GM23338 (cell line): Measurements from ENCODE around the gene SH3RF3. TPM values are rescaled to one million over a fixed set of nuclear protein-coding genes. Genes with fewer than 3 reads are reported as not detected.

Source experiments
- ATAC-seq: fragments of 200-7000 bp; cut with Tn5 transposase; 3 replicates; pipeline ENCODE4 v1.9.1; 2020
- DNase-seq: peaks from one replicate; pipeline ENCODE4 v3.0.0-alpha.2; 2015; ENCODE audit warnings: low spot score
- H2AFZ ChIP-seq: fragments of 200-600 bp; sonication (generic); 2 replicates; pipeline ENCODE4 v1.8.0; 2016; ENCODE audit warnings: antibody characterized with exemption, mild to moderate bottlenecking, moderate library complexity
- H3F3A ChIP-seq: fragments of 200-600 bp; sonication (generic); replicated peaks from 2 replicates; pipeline ENCODE4 v1.8.0; 2017; ENCODE audit warnings: antibody characterized with exemption, mixed run types, low read depth
- H3K27ac ChIP-seq: fragments of 200-600 bp; sonication (generic); 2 replicates; pipeline ENCODE4 v1.6.1; 2016; ENCODE audit warnings: low read depth
- H3K27me3 ChIP-seq: fragments of 200-600 bp; sonication (generic); 2 replicates; pipeline ENCODE4 v1.8.0; 2016; ENCODE audit warnings: mild to moderate bottlenecking, mixed run types, moderate library complexity; ENCODE audit not compliant: insufficient read depth
- H3K36me3 ChIP-seq: fragments of 200-600 bp; sonication (generic); 2 replicates; pipeline ENCODE4 v1.8.0; 2016; ENCODE audit warnings: mild to moderate bottlenecking; ENCODE audit not compliant: insufficient read depth
- H3K4me1 ChIP-seq: fragments of 200-600 bp; sonication (generic); 2 replicates; pipeline ENCODE4 v1.8.0; 2016; ENCODE audit warnings: mild to moderate bottlenecking, moderate library complexity; ENCODE audit not compliant: insufficient read depth
- H3K4me2 ChIP-seq: fragments of 200-600 bp; sonication (generic); 2 replicates; pipeline ENCODE4 v1.7.1; 2017; ENCODE audit warnings: mixed run types
- H3K4me3 ChIP-seq: fragments of 200-600 bp; sonication (generic); 2 replicates; pipeline ENCODE4 v1.6.1; 2016; ENCODE audit warnings: mixed run types
- H3K79me2 ChIP-seq: fragments of 200-600 bp; sonication (generic); replicated peaks from 2 replicates; pipeline ENCODE4 v1.8.0; 2017; ENCODE audit warnings: mild to moderate bottlenecking; ENCODE audit not compliant: insufficient read depth
- H3K9me2 ChIP-seq: fragments of 200-600 bp; sonication (generic); 2 replicates; pipeline ENCODE4 v1.8.0; 2017; ENCODE audit not compliant: insufficient read depth
- H4K20me1 ChIP-seq: fragments of 200-600 bp; sonication (generic); replicated peaks from 2 replicates; pipeline ENCODE4 v1.8.0; 2017; ENCODE audit warnings: mild to moderate bottlenecking; ENCODE audit not compliant: insufficient read depth
- H3K27ac Mint-ChIP-seq: 2 replicates; pipeline ENCODE4 v1.8.0; 2020; ENCODE audit warnings: inconsistent platforms, mild to moderate bottlenecking, moderate library complexity, mixed read lengths
- H3K27me3 Mint-ChIP-seq: 3 replicates; pipeline ENCODE4 v1.8.0; 2022; ENCODE audit warnings: low read depth, mild to moderate bottlenecking, moderate library complexity, mixed read lengths, inconsistent platforms; ENCODE audit not compliant: insufficient read depth, poor library complexity
- H3K36me3 Mint-ChIP-seq: 3 replicates; pipeline ENCODE4 v1.8.0; 2021; ENCODE audit warnings: low read depth, mild to moderate bottlenecking, inconsistent platforms, moderate library complexity, mixed read lengths
- H3K4me1 Mint-ChIP-seq: 3 replicates; pipeline ENCODE4 v1.8.0; 2020; ENCODE audit warnings: mild to moderate bottlenecking, inconsistent platforms, mixed read lengths
- H3K4me3 Mint-ChIP-seq: 3 replicates; pipeline ENCODE4 v1.8.0; 2021; ENCODE audit warnings: moderate library complexity, mild to moderate bottlenecking, inconsistent platforms, mixed read lengths
- H3K9me3 Mint-ChIP-seq: 3 replicates; pipeline ENCODE4 v1.8.0; 2020; ENCODE audit warnings: moderate library complexity, mild to moderate bottlenecking, inconsistent platforms, mixed read lengths
- CREB1 ChIP-seq: fragments of 250-450 bp; sonication (Bioruptor Pico); IDR thresholded peaks from 2 replicates; pipeline ENCODE4 v1.5.0; 2020; ENCODE audit warnings: low read depth, mild to moderate bottlenecking, moderate library complexity
- CTCF ChIP-seq, 2 experiments: fragments of 200-600 bp in 1 of 2; sonication (generic) in 1 of 2; conservative IDR thresholded peaks; 2 replicates each; pipeline versions ENCODE4 v1.5.1 to v1.6.1; 2016 to 2017; ENCODE audit warnings: antibody characterized with exemption in 2 of 2, low read depth in 2 of 2, mild to moderate bottlenecking in 2 of 2, moderate library complexity in 1 of 2
- EZH2 ChIP-seq: fragments of 200-600 bp; sonication (generic); IDR thresholded peaks from one replicate; pipeline ENCODE4 v1.8.0; 2017; ENCODE audit warnings: antibody characterized with exemption, mild to moderate bottlenecking, low read depth; ENCODE audit not compliant: unreplicated experiment
- EZH2phosphoT487 ChIP-seq: fragments of 200-600 bp; sonication (generic); IDR thresholded peaks from one replicate; pipeline ENCODE4 v1.8.1; 2018; ENCODE audit warnings: antibody characterized with exemption; ENCODE audit not compliant: unreplicated experiment
- JUNB ChIP-seq: IDR thresholded peaks from one replicate; pipeline ENCODE4 v1.6.1; 2016; ENCODE audit warnings: antibody characterized with exemption; ENCODE audit not compliant: unreplicated experiment
- NANOG ChIP-seq: IDR thresholded peaks from 2 replicates; pipeline ENCODE4 v1.6.1; 2016; ENCODE audit warnings: antibody characterized with exemption, borderline replicate concordance
- POLR2AphosphoS5 ChIP-seq: IDR thresholded peaks from 2 replicates; pipeline ENCODE4 v1.6.1; 2016; ENCODE audit warnings: antibody characterized with exemption, low read depth
- STAT1 ChIP-seq: IDR thresholded peaks from one replicate; pipeline ENCODE4 v1.6.1; 2016; ENCODE audit warnings: antibody characterized with exemption; ENCODE audit not compliant: unreplicated experiment
- ZNF114 ChIP-seq: fragments of 250-450 bp; sonication (Bioruptor Pico); IDR thresholded peaks from 2 replicates; pipeline ENCODE4 v1.5.0; 2020; ENCODE audit warnings: mild to moderate bottlenecking, moderate library complexity
- ZNF331 ChIP-seq: fragments of 250-450 bp; sonication (Bioruptor Pico); IDR thresholded peaks from 2 replicates; pipeline ENCODE4 v1.5.0; 2020; ENCODE audit warnings: low read depth, mild to moderate bottlenecking, moderate library complexity
- ZNF462 ChIP-seq: fragments of 250-450 bp; sonication (Bioruptor Pico); IDR thresholded peaks from 2 replicates; pipeline ENCODE4 v1.5.0; 2020; ENCODE audit warnings: mild to moderate bottlenecking, moderate library complexity
- polyA plus RNA-seq: library from polyadenylated mRNA; unstranded; fragments of >200 nt; fragmentation: Nextera tagmentation; extraction: Ambion mirVana; gene quantifications from 2 replicates; pipeline ENCODE4 v1.2.1, GENCODE V29; 2016
- total RNA-seq: library from RNA; depleted of rRNA; stranded (reverse); fragments of >200 nt; shearing (Covaris generic); gene quantifications from 2 replicates; pipeline ENCODE4 v1.2.3, GENCODE V29; 2014
- TF ChIP-seq, protein P1 (sequence below): IDR thresholded peaks from one replicate; pipeline ENCODE4 v1.6.1; 2018; ENCODE audit warnings: antibody characterized with exemption; ENCODE audit not compliant: unreplicated experiment
- TF ChIP-seq, protein P2 (sequence below): IDR thresholded peaks from 2 replicates; pipeline ENCODE4 v1.6.1; 2016; ENCODE audit warnings: antibody characterized with exemption

Gene SH3RF3
- total and polyA plus RNA-seq, 2 experiments from 2014 or later, result 0.11 to 0.63 TPM

DNA sequence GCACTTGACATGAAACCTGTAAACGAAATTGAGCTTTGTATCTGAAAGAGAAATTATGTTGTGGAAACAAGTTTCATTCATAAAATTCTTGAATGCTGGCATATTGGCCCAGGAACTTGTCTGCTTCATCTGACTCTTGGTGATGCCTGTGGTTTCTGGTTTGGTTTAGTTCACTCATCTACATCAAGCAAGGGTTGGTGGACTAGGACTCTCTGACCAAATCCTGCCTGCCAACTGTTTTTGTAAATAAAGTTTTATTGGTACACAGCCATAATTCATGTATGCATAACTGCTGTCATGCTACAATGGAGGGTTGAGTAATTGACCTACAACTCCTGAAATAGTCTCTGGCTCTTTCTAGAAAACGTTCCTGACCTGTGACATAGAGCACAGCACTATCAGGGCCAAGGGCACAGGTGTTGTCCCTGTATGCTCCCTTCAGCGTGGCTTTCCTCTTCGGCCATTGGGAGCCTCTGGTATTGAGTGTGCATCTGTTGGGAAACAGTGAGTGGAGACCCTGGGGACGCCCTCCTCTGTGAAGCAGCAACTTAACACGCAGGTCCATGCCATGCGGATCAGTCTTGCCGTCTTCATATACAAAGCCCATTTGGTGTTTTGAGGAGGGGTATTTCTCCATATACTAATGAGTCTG, 226.3 kb downstream of the SH3RF3 start:
- H3K4me1 Mint-ChIP-seq, result no peaks in the 10 kb centered on the region; the same call in 1 of the 3 replicates
- Histone ChIP-seq H3K9me2 (0 out of 2 replicates have a peak, but pooled peaks cover 4% of the 10 kb centered on the region), H3K36me3 (no peaks in the 10 kb centered on the region), H3K4me3 (no peak overlapping the region), H3K27ac (no peak overlapping the region), H3K79me2 (no peaks in the 10 kb centered on the region), H3K4me2 (no peak overlapping the region), H2AFZ (no peak overlapping the region), H3K4me1 (no peaks in the 10 kb centered on the region), H3K27me3 (no peaks in the 10 kb centered on the region), H3F3A (no peaks in the 10 kb centered on the region), H4K20me1 (no peaks in the 10 kb centered on the region)
- H3K4me3 Mint-ChIP-seq, result no peak overlapping the region
- no peak for ATAC-seq
- H3K9me3 Mint-ChIP-seq, result peaks cover 15% of the 10 kb centered on the region; the same call in 2 of the 3 replicates
- H3K36me3 Mint-ChIP-seq, result no peaks in the 10 kb centered on the region
- no peak overlapping the region for H3K27ac Mint-ChIP-seq
- peaks cover 1% of the 10 kb centered on the region for H3K27me3 Mint-ChIP-seq
- TF ChIP-seq, protein P1, sequence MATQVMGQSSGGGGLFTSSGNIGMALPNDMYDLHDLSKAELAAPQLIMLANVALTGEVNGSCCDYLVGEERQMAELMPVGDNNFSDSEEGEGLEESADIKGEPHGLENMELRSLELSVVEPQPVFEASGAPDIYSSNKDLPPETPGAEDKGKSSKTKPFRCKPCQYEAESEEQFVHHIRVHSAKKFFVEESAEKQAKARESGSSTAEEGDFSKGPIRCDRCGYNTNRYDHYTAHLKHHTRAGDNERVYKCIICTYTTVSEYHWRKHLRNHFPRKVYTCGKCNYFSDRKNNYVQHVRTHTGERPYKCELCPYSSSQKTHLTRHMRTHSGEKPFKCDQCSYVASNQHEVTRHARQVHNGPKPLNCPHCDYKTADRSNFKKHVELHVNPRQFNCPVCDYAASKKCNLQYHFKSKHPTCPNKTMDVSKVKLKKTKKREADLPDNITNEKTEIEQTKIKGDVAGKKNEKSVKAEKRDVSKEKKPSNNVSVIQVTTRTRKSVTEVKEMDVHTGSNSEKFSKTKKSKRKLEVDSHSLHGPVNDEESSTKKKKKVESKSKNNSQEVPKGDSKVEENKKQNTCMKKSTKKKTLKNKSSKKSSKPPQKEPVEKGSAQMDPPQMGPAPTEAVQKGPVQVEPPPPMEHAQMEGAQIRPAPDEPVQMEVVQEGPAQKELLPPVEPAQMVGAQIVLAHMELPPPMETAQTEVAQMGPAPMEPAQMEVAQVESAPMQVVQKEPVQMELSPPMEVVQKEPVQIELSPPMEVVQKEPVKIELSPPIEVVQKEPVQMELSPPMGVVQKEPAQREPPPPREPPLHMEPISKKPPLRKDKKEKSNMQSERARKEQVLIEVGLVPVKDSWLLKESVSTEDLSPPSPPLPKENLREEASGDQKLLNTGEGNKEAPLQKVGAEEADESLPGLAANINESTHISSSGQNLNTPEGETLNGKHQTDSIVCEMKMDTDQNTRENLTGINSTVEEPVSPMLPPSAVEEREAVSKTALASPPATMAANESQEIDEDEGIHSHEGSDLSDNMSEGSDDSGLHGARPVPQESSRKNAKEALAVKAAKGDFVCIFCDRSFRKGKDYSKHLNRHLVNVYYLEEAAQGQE, result no peak
- no peak for TF ChIP-seq CREB1 (CRISPR knock-in tag)
- TF ChIP-seq NANOG, result no peak
- no peak for TF ChIP-seq JUNB
- TF ChIP-seq POLR2AphosphoS5, result no peak
- TF ChIP-seq STAT1, result no peak
- TF ChIP-seq ZNF462 (CRISPR knock-in tag), result no peak
- TF ChIP-seq CTCF (conservative IDR thresholded peaks at IDR 0.05; ENCODE audit: low read depth in 2 of 2), result no peak
- TF ChIP-seq EZH2phosphoT487, result no peak
- no peak for TF ChIP-seq EZH2
- TF ChIP-seq, protein P2, sequence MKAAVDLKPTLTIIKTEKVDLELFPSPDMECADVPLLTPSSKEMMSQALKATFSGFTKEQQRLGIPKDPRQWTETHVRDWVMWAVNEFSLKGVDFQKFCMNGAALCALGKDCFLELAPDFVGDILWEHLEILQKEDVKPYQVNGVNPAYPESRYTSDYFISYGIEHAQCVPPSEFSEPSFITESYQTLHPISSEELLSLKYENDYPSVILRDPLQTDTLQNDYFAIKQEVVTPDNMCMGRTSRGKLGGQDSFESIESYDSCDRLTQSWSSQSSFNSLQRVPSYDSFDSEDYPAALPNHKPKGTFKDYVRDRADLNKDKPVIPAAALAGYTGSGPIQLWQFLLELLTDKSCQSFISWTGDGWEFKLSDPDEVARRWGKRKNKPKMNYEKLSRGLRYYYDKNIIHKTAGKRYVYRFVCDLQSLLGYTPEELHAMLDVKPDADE, result no peak
- no peak for TF ChIP-seq ZNF114 (CRISPR knock-in tag)
- no peak for TF ChIP-seq ZNF331
- no peak for DNase-seq
